K562 (cell line): ENCODE results near the gene KLHL30. TPM values are rescaled to one million over a fixed set of nuclear protein-coding genes. Genes with fewer than 3 reads are reported as not detected.

Source experiments
- CHD1 ChIP-seq: fragments of 200-600 bp; sonication (generic); IDR thresholded peaks from one replicate; pipeline ENCODE4 v1.6.1; 2012; ENCODE audit warnings: mild to moderate bottlenecking, moderate library complexity, low read length, inconsistent platforms
- CREB1 ChIP-seq, 2 experiments: sonication (generic) in 1 of 2; formaldehyde crosslinking in 1 of 2; IDR thresholded peaks; 2 replicates each; pipeline versions ENCODE4 v1.6.1 to v1.8.0; 2012 to 2022; ENCODE audit warnings: inconsistent platforms in 1 of 2, mild to moderate bottlenecking in 1 of 2, missing genetic modification reagents in 1 of 2, moderate library complexity in 1 of 2
- ELF1 ChIP-seq: fragments of 200-800 bp; sonication (Bioruptor generic); IDR thresholded peaks from 2 replicates; pipeline ENCODE4 v1.6.1; 2016; ENCODE audit warnings: missing genetic modification characterization, missing compliant biosample characterization
- FOXA1 ChIP-seq: fragments of 450-650 bp; IDR thresholded peaks from 2 replicates; pipeline ENCODE4 v1.6.1; 2016; ENCODE audit warnings: mild to moderate bottlenecking, borderline replicate concordance
- GATAD2B ChIP-seq: fragments of 450-650 bp; IDR thresholded peaks from 2 replicates; pipeline ENCODE4 v1.6.1; 2017; ENCODE audit warnings: mild to moderate bottlenecking, borderline replicate concordance
- KLF10 ChIP-seq: fragments of 250-450 bp; sonication (Bioruptor Pico); IDR thresholded peaks from 2 replicates; pipeline ENCODE4 v1.6.1; 2021; ENCODE audit warnings: matching md5 sums
- KLF6 ChIP-seq: fragments of 250-450 bp; sonication (Bioruptor Pico); IDR thresholded peaks from 2 replicates; pipeline ENCODE4 v1.4.0; 2020; ENCODE audit warnings: mild to moderate bottlenecking, moderate library complexity, borderline replicate concordance
- MAFK ChIP-seq: IDR thresholded peaks from 2 replicates; pipeline ENCODE4 v1.6.1; 2011; ENCODE audit warnings: low read length, improper control_type of control experiment
- NONO ChIP-seq, 2 experiments: fragments of 200-400 bp in 1 of 2; fragments of 450-650 bp in 1 of 2; formaldehyde crosslinking in 1 of 2; IDR thresholded peaks; 2 replicates each; pipeline ENCODE4 v1.6.1; 2017; ENCODE audit warnings: low read depth in 2 of 2, mild to moderate bottlenecking in 2 of 2, moderate library complexity in 2 of 2, low read length in 1 of 2
- NR2C1 ChIP-seq, 2 experiments: fragments of 450-650 bp; IDR thresholded peaks; 2 replicates each; pipeline ENCODE4 v1.6.1; 2017; ENCODE audit warnings: mild to moderate bottlenecking in 2 of 2, antibody characterized with exemption in 1 of 2, inconsistent platforms in 1 of 2, missing compliant biosample characterization in 1 of 2, missing genetic modification characterization in 1 of 2
- PCBP1 ChIP-seq: fragments of 200-400 bp; formaldehyde crosslinking; IDR thresholded peaks from 2 replicates; pipeline ENCODE4 v1.6.1; 2018; ENCODE audit warnings: mild to moderate bottlenecking, low read depth, low read length; ENCODE audit not compliant: poor library complexity, severe bottlenecking
- PKNOX1 ChIP-seq: fragments of 450-650 bp; IDR thresholded peaks from 2 replicates; pipeline ENCODE4 v1.6.1; 2016
- RBFOX2 ChIP-seq: fragments of 200-400 bp; formaldehyde crosslinking; IDR thresholded peaks from 2 replicates; pipeline ENCODE4 v1.6.1; 2017; ENCODE audit warnings: low read depth, mild to moderate bottlenecking, low read length, moderate library complexity
- RBM14 ChIP-seq: fragments of 200-400 bp; formaldehyde crosslinking; IDR thresholded peaks from 2 replicates; pipeline ENCODE4 v1.6.1; 2018; ENCODE audit warnings: low read depth, mild to moderate bottlenecking, low read length, moderate library complexity, borderline replicate concordance; ENCODE audit not compliant: insufficient read depth
- RNF2 ChIP-seq: sonication (generic); IDR thresholded peaks from 2 replicates; pipeline ENCODE4 v1.6.1; 2016
- SIN3B ChIP-seq: fragments of 450-650 bp; IDR thresholded peaks from 2 replicates; pipeline ENCODE4 v1.6.1; 2017; ENCODE audit warnings: low read depth, mild to moderate bottlenecking, moderate library complexity
- ZMIZ1 ChIP-seq, 2 experiments: fragments of 150-350 bp in 1 of 2; IDR thresholded peaks; 2 replicates each; pipeline ENCODE4 v1.6.1; 2012 to 2016; ENCODE audit warnings: low read depth in 2 of 2, low read length in 2 of 2, mild to moderate bottlenecking in 1 of 2, moderate library complexity in 1 of 2
- ZNF354B ChIP-seq: fragments of 250-450 bp; sonication (Bioruptor Pico); IDR thresholded peaks from 2 replicates; pipeline ENCODE4 v1.4.0; 2020
- ZNF589 ChIP-seq: fragments of 200-800 bp; sonication (Bioruptor generic); IDR thresholded peaks from 2 replicates; pipeline ENCODE4 v1.6.1; 2016; ENCODE audit warnings: low read depth, missing genetic modification characterization, missing compliant biosample characterization
- ZNF592 ChIP-seq: fragments of 450-650 bp; IDR thresholded peaks from 2 replicates; pipeline ENCODE4 v1.6.1; 2017; ENCODE audit warnings: antibody characterized with exemption, mild to moderate bottlenecking
- polyA plus RNA-seq, 8 experiments: library from polyadenylated mRNA; depleted of rRNA in 4 of 8; stranded (reverse) in 5 of 8; unstranded in 3 of 8; fragments of >200 nt; fragmentation: Nextera tagmentation in 2 of 8; fragmentation: Illumina TruSeq in 1 of 8; extraction: Ambion mirVana in 2 of 8; extraction: Trizol in 1 of 8; gene quantifications; 2 replicates each; pipeline versions ENCODE4 v1.2.1 to v1.2.3, GENCODE V29; 2011 to 2014; ENCODE audit warnings: inconsistent platforms in 1 of 8, missing spikeins in 1 of 8
- total RNA-seq, 7 experiments: library from RNA; depleted of rRNA in 6 of 7; stranded (reverse); fragments of >200 nt in 6 of 7; fragmentation: Illumina TruSeq in 2 of 7; extraction: Trizol in 2 of 7; gene quantifications; 2 replicates each; pipeline versions ENCODE4 v1.2.1 to v1.2.3, GENCODE V29; 2011 to 2021; ENCODE audit warnings: low replicate concordance in 1 of 7

KLHL30 gene
- total and polyA plus RNA-seq, 9 of the 15 experiments (the other 6 are each of a cell fraction or from before 2014, with no cell fraction given) = 0.04 TPM; not detected in 8

- TF ChIP-seq PKNOX1 (no peak), RNF2 (no peak), RBFOX2 (0 out of 2 replicates have a peak, but pooled peaks have one; percentile 17), FOXA1 (no peak), ZNF354B (no peak), CREB1 (IDR thresholded peaks at IDR 0.05) (no peak), CREB1 (CRISPR knock-in tag; IDR thresholded peaks at IDR 0.05) (no peak), ELF1 (tag) (no peak), KLF6 (CRISPR knock-in tag) (no peak), NONO (IDR thresholded peaks at IDR 0.05; ENCODE audit: low read depth in 2 of 2, low read length in 1 of 2) (no peak), CHD1 (no peak), PCBP1 (no peak), RBM14 (no peak), NR2C1 (IDR thresholded peaks at IDR 0.05) (no peak), NR2C1 (tag; IDR thresholded peaks at IDR 0.05) (no peak), ZNF592 (no peak; the same call in 1 of the 2 replicates), MAFK (no peak), KLF10 (no peak), GATAD2B (0 out of 2 replicates have a peak, but pooled peaks have one; percentile 24), ZMIZ1 (IDR thresholded peaks at IDR 0.05; ENCODE audit: low read depth in 2 of 2, low read length in 2 of 2) (no peak), ZNF589 (CRISPR knock-in tag) (no peak), SIN3B (no peak)
Measured at GRCh38 chr2:238159071-238159539, 20.6 kb downstream of the KLHL30 start (continued).
